GM12891 (cell line): ENCODE measurements around the gene PGAP3.

Experiments
- DNase-seq: peaks from one replicate; pipeline ENCODE4 v3.0.0; 2011; ENCODE audit warnings: low spot score; ENCODE audit not compliant: insufficient read length
- FAIRE-seq: peaks from 2 replicates; lab custom pipeline; 2011; peaks lifted over from hg19 to GRCh38; lab: Jason Lieb, UNC
- PAX5 ChIP-seq: IDR thresholded peaks from 2 replicates; pipeline ENCODE4 v1.6.1; 2011; ENCODE audit warnings: low read length, moderate library complexity, mild to moderate bottlenecking; ENCODE audit not compliant: insufficient read depth, severe bottlenecking
- POLR2A ChIP-seq: IDR thresholded peaks from 2 replicates; pipeline ENCODE4 v1.6.1; 2011; ENCODE audit warnings: low read depth, low read length, control low read depth
- POLR2AphosphoS5 ChIP-seq: IDR thresholded peaks from 2 replicates; pipeline ENCODE4 v1.6.1; 2011; ENCODE audit warnings: low read depth, low read length, control low read depth
- POU2F2 ChIP-seq: IDR thresholded peaks from 2 replicates; pipeline ENCODE4 v1.6.1; 2011; ENCODE audit warnings: low read depth, mild to moderate bottlenecking, control low read depth, low read length, moderate library complexity
- SPI1 ChIP-seq: IDR thresholded peaks from 2 replicates; pipeline ENCODE4 v1.6.1; 2011; ENCODE audit warnings: low read depth, low read length, control low read depth
- TAF1 ChIP-seq: IDR thresholded peaks from 2 replicates; pipeline ENCODE4 v1.6.1; 2011; ENCODE audit warnings: low read depth, low read length, control low read depth

Gene PGAP3

GRCh38 chr17:39659279-39660010 lies 28.4 kb downstream of the PGAP3 start:
- TF ChIP-seq POLR2AphosphoS5 (no peak), SPI1 (peak; percentile 87)
- FAIRE-seq (peak; percentile 9), DNase-seq (no peak)

GRCh38 chr17:39658760-39659159 lies 29.1 kb downstream of the PGAP3 start:
- FAIRE-seq: peak; percentile 59
- DNase-seq: no peak
- TF ChIP-seq POLR2A: no peak
- no peak for TF ChIP-seq TAF1
- TF ChIP-seq PAX5: no peak
- no peak for TF ChIP-seq POU2F2
- no peak for TF ChIP-seq POLR2AphosphoS5
- no peak for TF ChIP-seq SPI1

- TF ChIP-seq SPI1: no peak
- TF ChIP-seq TAF1: no peak
- TF ChIP-seq POLR2AphosphoS5: no peak
- TF ChIP-seq POLR2A: no peak
- TF ChIP-seq POU2F2: no peak
- no peak for TF ChIP-seq PAX5
- no peak for DNase-seq
- no peak for FAIRE-seq
Measured at GRCh38 chr17:39658346-39658745, 29.5 kb downstream of the PGAP3 start.

GRCh38 chr17:39655105-39655504 lies 32.8 kb downstream of the PGAP3 start:
- no peak for DNase-seq
- no peak for FAIRE-seq
- TF ChIP-seq POLR2AphosphoS5 (no peak), TAF1 (no peak), PAX5 (no peak), POLR2A (no peak), POU2F2 (no peak), SPI1 (no peak)

GRCh38 chr17:39653662-39654331 lies 34.1 kb downstream of the PGAP3 start:
- FAIRE-seq (peak; percentile 72), DNase-seq (peak; percentile 98)
- TF ChIP-seq POU2F2 (no peak), SPI1 (no peak), POLR2A (no peak), PAX5 (no peak), TAF1 (no peak), POLR2AphosphoS5 (no peak)

- no peak for DNase-seq
- FAIRE-seq: no peak
- no peak for TF ChIP-seq POLR2A
- TF ChIP-seq PAX5: no peak
- TF ChIP-seq SPI1: no peak
- no peak for TF ChIP-seq TAF1
- no peak for TF ChIP-seq POLR2AphosphoS5
- TF ChIP-seq POU2F2: no peak
Measured at GRCh38 chr17:39653316-39653661, 34.6 kb downstream of the PGAP3 start.

- DNase-seq: no peak
- no peak for FAIRE-seq
- TF ChIP-seq POLR2AphosphoS5 (no peak), TAF1 (no peak), SPI1 (no peak), POU2F2 (no peak), POLR2A (no peak), PAX5 (no peak)
Measured at GRCh38 chr17:39652587-39653315, 35.1 kb downstream of the PGAP3 start.

GRCh38 chr17:39651923-39652586 lies 35.8 kb downstream of the PGAP3 start:
- FAIRE-seq (no peak), DNase-seq (no peak)
- TF ChIP-seq POU2F2: no peak
- no peak for TF ChIP-seq PAX5
- TF ChIP-seq SPI1: no peak
- TF ChIP-seq POLR2A: no peak
- TF ChIP-seq TAF1: no peak
- no peak for TF ChIP-seq POLR2AphosphoS5

- TF ChIP-seq POLR2AphosphoS5 (no peak), SPI1 (no peak), TAF1 (no peak), POU2F2 (no peak), PAX5 (no peak), POLR2A (no peak)
- DNase-seq (no peak), FAIRE-seq (no peak)
Measured at GRCh38 chr17:39650121-39650579, 37.7 kb downstream of the PGAP3 start.
